GM21529 (cell line): ENCODE measurements around the gene FBXO34.
"Not testable (repeated sequence)": the region's sequence is repeated elsewhere in the genome, so short reads cannot be mapped to it uniquely, and the experiment has no call there.

ENCODE experiments used
- ATAC-seq: cut with Tn5 transposase; IDR thresholded peaks from one replicate; pipeline ENCODE4 v1.9.1; 2021; ENCODE audit not compliant: unreplicated experiment

The FBXO34 gene

DNA sequence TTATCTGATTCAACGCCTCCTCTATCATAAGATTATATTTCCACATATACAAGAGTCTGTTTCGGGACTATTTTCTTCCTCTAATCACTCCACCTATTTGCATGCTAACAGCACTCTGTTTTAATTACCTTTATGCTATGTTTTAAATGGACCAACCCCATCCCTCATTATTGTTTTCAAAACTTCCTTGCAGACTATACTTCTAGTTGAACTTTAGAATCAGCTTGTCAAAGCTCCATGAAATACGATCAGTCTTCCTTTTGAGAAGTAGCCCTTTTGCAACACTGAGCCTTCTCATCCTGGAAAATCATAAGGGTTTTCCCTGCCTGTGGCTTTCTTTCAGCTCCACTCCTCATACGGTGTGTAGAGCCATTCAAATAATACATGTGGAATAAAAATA lies 103.5 kb downstream of the FBXO34 start:
- ATAC-seq, result no peak

GRCh38 chr14:55377236-55377635 lies 106.0 kb downstream of the FBXO34 start:
- ATAC-seq, result no peak

- no peak for ATAC-seq
Measured at GRCh38 chr14:55381040-55381439, 109.8 kb downstream of the FBXO34 start.

- ATAC-seq, result no peak
Measured at GRCh38 chr14:55381561-55381960, 110.3 kb downstream of the FBXO34 start.

DNA sequence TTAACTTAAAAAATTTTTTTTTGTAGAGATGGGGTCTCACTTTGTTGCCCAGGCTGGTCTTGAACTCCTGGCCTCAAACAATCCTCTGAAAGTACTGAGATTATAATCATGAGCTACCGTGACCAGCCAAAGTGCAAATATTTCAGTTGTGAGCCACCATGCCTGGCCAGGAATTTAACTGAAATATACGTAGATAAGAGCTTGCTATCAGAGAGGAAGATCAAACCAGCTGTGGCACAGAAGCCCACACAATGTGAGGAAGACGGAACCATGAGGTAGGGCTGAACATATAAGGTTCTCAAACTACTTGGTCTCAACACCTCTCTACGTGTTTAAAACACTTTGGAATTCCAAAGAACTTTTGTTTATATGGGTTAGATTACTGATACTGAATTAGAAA lies 111.3 kb downstream of the FBXO34 start:
- ATAC-seq, result no peak

- ATAC-seq, result not testable (repeated sequence)
Measured at GRCh38 chr14:55383056-55383466, 111.8 kb downstream of the FBXO34 start.

DNA sequence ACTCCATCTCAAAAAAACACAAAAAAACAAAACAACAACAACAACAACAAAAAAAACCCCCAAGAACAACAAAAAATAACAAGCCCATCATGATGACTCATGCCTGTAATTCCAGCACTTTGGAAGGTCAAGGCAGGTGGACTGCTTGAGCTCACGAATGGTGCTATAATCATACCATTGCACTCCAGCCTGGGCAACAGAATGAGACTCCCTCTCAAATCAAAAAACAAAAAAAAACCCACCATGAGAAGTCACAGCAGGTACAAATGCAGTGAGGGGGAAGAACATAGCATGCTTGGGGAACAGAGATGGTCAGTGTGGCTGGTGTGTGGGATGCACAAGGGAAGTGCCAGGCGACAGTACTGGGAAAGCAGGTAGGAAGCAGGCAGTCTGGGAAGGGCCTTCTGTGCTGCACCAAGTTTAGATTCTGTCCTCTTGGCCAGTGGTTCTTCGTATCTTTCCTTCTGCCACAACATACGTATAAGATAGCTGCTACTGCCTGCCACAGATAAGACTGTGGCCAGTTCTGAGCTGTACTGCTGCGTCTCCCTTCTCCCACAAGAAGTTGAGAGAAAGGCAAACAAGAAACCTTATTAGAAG lies 112.4 kb downstream of the FBXO34 start:
- no peak for ATAC-seq

DNA sequence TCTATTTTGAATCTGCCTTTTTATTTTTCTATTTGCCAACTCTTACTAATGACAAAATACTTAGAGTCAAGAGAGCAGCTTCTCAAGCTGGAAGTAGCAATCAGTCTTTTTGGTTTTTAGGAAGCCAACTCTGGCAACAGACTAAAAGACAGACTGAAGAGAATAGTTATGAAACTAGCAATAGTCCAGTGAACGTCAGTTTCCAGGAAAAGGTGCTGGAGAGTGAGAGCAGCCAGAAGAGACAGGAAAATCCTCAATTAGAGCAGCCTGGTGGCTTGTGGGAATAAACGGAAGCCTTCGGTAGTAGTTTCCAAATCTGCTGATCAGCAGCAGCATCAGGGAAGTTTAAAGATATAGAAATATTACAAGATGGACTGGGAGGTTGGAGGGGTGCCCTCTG lies 113.3 kb downstream of the FBXO34 start:
- ATAC-seq, result no peak

DNA sequence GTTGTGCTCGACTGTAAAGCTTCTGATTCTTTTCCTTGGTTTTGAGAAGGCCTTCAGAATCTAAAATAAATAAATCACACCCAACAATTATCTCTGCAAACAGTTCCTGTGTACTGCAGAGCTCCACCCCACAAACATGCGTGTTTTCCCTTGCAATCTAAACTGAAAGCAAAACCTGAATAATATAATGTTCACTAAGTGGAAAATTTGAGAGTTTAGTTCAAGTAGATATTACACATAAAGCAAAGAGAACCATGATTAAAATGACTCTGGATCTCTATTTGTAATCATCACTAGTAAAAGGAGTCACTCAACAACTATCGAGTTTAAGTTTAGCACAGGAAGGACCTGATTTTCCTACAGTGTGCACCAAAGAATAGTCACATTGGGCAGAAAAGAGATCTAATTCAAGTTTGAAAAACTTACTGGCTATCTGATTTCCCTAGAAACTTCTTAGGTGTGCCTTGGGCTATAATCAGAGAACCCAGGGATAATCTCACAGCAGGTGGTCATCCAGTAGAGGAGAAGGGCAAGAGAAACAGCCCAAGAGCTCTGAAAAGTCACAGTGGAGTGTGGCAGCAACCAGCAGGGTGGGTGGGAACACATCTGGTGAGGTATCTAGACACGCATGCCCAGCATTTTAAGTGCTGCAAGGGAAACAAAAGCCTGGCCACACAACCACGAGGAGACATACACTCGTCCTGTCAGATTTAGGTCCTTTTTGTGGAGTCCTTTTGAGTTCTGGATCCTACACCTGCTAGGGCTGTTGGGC lies 115.0 kb downstream of the FBXO34 start:
- ATAC-seq, result no peak

GRCh38 chr14:55387121-55387520 lies 115.9 kb downstream of the FBXO34 start:
- ATAC-seq, result no peak

GRCh38 chr14:55388160-55388559 lies 116.9 kb downstream of the FBXO34 start:
- ATAC-seq, result no peak

GRCh38 chr14:55389330-55389729 lies 118.1 kb downstream of the FBXO34 start:
- no peak for ATAC-seq

DNA sequence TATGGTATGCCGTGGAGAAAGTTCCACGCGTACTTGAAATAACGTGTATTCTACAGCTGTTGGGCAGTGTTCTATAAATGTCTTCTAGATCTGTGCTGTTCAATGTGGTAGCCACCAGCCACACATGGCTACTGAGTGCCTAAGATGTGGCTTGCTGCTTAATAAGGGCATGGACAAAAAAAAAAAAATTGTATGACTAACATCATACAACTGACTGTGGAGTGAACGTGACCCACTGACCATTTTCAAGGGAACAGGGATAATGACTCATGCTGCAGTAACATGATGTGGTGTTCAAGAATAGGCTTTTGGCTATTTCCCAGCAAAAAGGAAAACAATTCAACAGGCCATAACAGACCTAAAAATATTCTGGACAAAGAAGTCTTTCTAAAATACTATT lies 127.5 kb downstream of the FBXO34 start:
- ATAC-seq, result no peak

- ATAC-seq, result no peak
Measured at GRCh38 chr14:55399183-55399582, 128.0 kb downstream of the FBXO34 start.

DNA sequence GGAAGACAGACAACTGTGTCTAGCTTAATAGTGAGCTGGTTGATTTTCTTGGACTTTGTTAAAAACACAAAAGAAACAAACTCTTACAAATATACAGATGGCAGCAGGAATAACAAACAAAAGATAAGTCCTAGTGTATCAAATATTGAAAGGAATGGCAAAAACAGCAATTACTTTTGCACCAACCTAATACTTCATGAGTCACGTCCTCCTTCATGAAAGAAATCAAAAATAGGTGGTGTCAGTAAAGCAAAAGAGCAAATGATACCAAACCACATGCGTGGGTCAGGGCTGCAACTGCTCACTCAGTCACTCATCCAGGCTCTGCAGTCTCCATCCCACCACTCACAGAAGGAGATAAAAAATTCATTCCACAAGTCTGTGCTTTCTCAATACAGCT lies 128.6 kb downstream of the FBXO34 start:
- no peak for ATAC-seq

DNA sequence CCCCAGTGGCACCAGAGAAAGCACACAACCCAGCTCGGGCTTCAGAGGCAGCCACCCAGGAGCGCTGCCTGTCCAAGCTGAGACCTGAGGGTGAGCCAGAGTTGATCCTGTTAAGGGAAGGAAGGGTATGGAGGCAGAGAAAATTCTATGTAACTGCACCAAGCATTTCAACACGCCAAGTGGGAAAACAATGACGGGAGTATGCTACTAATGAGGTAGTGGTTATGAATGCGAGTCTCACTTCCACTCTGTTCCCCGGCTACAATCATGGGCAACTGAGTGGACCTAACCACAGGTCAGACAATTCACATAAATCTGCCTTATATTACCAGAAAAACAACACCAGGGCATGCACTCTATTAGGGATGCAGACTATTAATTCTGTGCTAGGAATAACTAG lies 130.5 kb downstream of the FBXO34 start:
- no peak for ATAC-seq
